Peyer's patch (tissue), 4 donors: ENCODE data around the gene DOCK10.

Experiments used
- CTCF ChIP-seq, 6 experiments: fragments of 450-650 bp in 4 of 6; fragments of 200-600 bp in 2 of 6; sonication (generic) in 1 of 6; IDR thresholded peaks; one replicate each; pipeline ENCODE4 v1.5.1; 2017 to 2019; ENCODE audit warnings: antibody characterized with exemption in 6 of 6, mild to moderate bottlenecking in 3 of 6, moderate library complexity in 1 of 6
- POLR2A ChIP-seq, 2 donors: fragments of 450-650 bp; IDR thresholded peaks; one replicate each; pipeline ENCODE4 v1.5.1; 2017; ENCODE audit warnings: antibody characterized with exemption in 2 of 2, mild to moderate bottlenecking in 2 of 2, moderate library complexity in 2 of 2

GRCh38 chr2:224817676-224818075 is 224.6 kb downstream of the DOCK10 start:
- TF ChIP-seq POLR2A (IDR thresholded peaks at IDR 0.05) (no peak), CTCF (IDR thresholded peaks at IDR 0.05) (no peak)
